ENCODE data around the gene ZFP82.

The ZFP82 gene

DNA sequence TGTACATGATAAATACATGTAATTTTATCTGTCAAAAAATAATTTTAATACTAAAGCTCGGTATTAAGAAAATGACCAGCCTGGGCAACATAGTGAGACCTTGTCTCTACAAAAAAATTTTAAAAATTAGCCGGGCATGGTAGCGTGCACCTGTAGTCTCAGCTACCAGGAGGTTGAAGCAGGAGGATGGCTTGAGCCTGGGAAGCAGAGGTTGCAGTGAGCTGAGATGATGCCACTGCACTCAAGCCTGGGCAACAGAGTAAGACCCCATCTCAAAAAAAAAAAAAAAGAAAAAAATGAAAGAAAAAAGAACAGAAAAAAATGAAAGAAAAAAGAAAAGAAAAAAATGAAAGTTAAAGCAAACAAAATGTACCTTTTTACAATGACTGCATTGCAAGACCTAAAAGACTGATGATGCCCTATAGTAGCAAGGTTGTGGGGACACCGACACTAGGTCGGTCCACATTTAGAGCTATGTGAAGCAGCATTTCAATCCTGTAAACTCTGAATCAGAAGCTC is 44.7 kb downstream of the ZFP82 start:
- H3K4me3 ChIP-seq (ENCODE audit: low read depth, low read length), result no peak overlapping the region

DNA sequence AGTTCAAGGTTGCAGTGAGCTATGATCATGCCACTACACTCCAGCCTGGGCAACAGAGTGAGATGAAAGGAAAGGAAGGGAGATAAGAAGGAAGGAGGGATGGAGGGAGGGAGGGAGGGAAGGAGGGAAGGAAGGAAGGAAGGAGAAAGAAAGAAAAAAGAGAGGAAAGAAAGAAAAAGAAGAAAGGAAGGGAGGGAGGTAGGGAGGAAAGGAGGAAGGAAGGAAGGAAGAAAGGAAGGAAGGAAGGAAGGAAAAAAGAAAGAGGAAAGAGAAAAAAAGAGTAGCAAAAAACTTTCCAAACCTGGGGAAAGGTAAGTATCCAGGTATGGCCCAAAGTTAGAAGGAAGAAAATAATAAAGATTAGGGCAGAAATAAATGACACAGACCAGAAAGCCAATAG is 46.6 kb downstream of the ZFP82 start:
- H3K4me3 ChIP-seq (ENCODE audit: low read depth, low read length), result no peak overlapping the region

GRCh38 chr19:36363845-36364244 is 54.6 kb downstream of the ZFP82 start:
- no peak overlapping the region for H3K4me3 ChIP-seq (ENCODE audit: low read depth, low read length)

Data from iPS-11a (cell line).